Endodermal cell (in vitro differentiated cells): ENCODE data around the gene EMILIN2. TPM values are rescaled to one million over a fixed set of nuclear protein-coding genes. Genes with fewer than 3 reads are reported as not detected.

Source experiments
- DNase-seq: peaks from one replicate; pipeline ENCODE4 v3.0.0-alpha.2; 2017
- H3K27ac ChIP-seq: 2 replicates; pipeline ENCODE4 v1.5.1; 2013; ENCODE audit warnings: mild to moderate bottlenecking, low read depth, low read length, moderate library complexity
- H3K27me3 ChIP-seq: 2 replicates; pipeline ENCODE4 v1.6.1; 2013; ENCODE audit warnings: mild to moderate bottlenecking, low read length, moderate library complexity; ENCODE audit not compliant: insufficient read depth, control insufficient read depth, poor library complexity, severe bottlenecking
- H3K36me3 ChIP-seq: 2 replicates; pipeline ENCODE4 v1.7.0; 2013; ENCODE audit warnings: mild to moderate bottlenecking, low read length, moderate library complexity; ENCODE audit not compliant: control insufficient read depth, insufficient read depth
- H3K4me1 ChIP-seq: one replicate; pipeline ENCODE4 v1.7.0; 2013; ENCODE audit warnings: low read length; ENCODE audit not compliant: control insufficient read depth, insufficient read depth
- H3K4me3 ChIP-seq: 2 replicates; pipeline ENCODE4 v1.5.1; 2013; ENCODE audit warnings: mild to moderate bottlenecking, low read length, moderate library complexity
- H3K9ac ChIP-seq: 2 replicates; pipeline ENCODE4 v1.6.1; 2013; ENCODE audit warnings: mild to moderate bottlenecking, low read length, moderate library complexity; ENCODE audit not compliant: poor library complexity, severe bottlenecking; ENCODE audit errors: extremely low read depth
- H3K9me3 ChIP-seq: 2 replicates; pipeline ENCODE4 v1.6.1; 2013; ENCODE audit warnings: mild to moderate bottlenecking, low read length, moderate library complexity; ENCODE audit not compliant: control insufficient read depth
- H3K27ac Mint-ChIP-seq: 2 replicates; pipeline ENCODE4 v1.8.0; 2020; ENCODE audit warnings: mixed read lengths
- H3K27me3 Mint-ChIP-seq: 2 replicates; pipeline ENCODE4 v1.8.0; 2021; ENCODE audit warnings: mild to moderate bottlenecking, mixed read lengths; ENCODE audit not compliant: insufficient read depth
- H3K36me3 Mint-ChIP-seq: 2 replicates; pipeline ENCODE4 v1.8.0; 2020; ENCODE audit warnings: low read depth, mixed read lengths
- H3K4me1 Mint-ChIP-seq: 2 replicates; pipeline ENCODE4 v1.8.0; 2020; ENCODE audit warnings: mixed read lengths
- H3K4me3 Mint-ChIP-seq: 2 replicates; pipeline ENCODE4 v1.8.0; 2020; ENCODE audit warnings: mild to moderate bottlenecking, moderate library complexity, mixed read lengths
- H3K9me3 Mint-ChIP-seq: 2 replicates; pipeline ENCODE4 v1.8.0; 2020; ENCODE audit warnings: mild to moderate bottlenecking, mixed read lengths
- CTCF ChIP-seq: fragments of 200-600 bp; sonication (generic); conservative IDR thresholded peaks from 2 replicates; pipeline ENCODE4 v1.5.0; 2021; ENCODE audit warnings: antibody characterized with exemption, mild to moderate bottlenecking
- WGBS, 2 experiments: methylation state at CpG; one replicate each; pipeline versions ENCODE4 v1.1.5 to v1.1.7; 2013; ENCODE audit warnings: missing lambda C conversion rate in 2 of 2, mixed read lengths in 1 of 2; ENCODE audit not compliant: insufficient coverage in 1 of 2, insufficient read length in 1 of 2; 5-methylcytosine and 5-hydroxymethylcytosine counted together
- total RNA-seq, 2 donors: library from RNA; stranded (reverse); fragmentation: NEBNext Ultra II Directional in 1 of 2; extraction: Animal tissue kit (Norgen Biotek cat#: 25700) in 1 of 2; gene quantifications; 2 replicates in 1 of 2; 3 replicates in 1 of 2; pipeline ENCODE4 v1.2.1, GENCODE V29; 2021

Gene EMILIN2
- total RNA-seq, 2 donors from 2014 or later: 14.2 to 16.8 TPM

GRCh38 chr18:2814928-2815327 is 31.9 kb upstream of the EMILIN2 start:
- no peaks in the 10 kb centered on the region for H3K27me3 Mint-ChIP-seq
- no peak overlapping the region for H3K4me3 ChIP-seq
- no peaks in the 10 kb centered on the region for H3K36me3 Mint-ChIP-seq
- H3K4me1 ChIP-seq: no peaks in the 10 kb centered on the region
- H3K4me3 Mint-ChIP-seq: no peak overlapping the region
- 100% methylated on average over 1 to 2 of the region's 2 CpGs for WGBS, 2 experiments
- peaks cover 2% of the 10 kb centered on the region for H3K4me1 Mint-ChIP-seq
- H3K9me3 Mint-ChIP-seq: peaks cover 57% of the 10 kb centered on the region
- no peak overlapping the region for H3K27ac ChIP-seq
- H3K27ac Mint-ChIP-seq: no peak overlapping the region
- no peaks in the 10 kb centered on the region for H3K27me3 ChIP-seq
- no peaks in the 10 kb centered on the region for H3K36me3 ChIP-seq
- peaks cover 23% of the 10 kb centered on the region for H3K9me3 ChIP-seq
- TF ChIP-seq CTCF: no peak
- H3K9ac ChIP-seq: no peak overlapping the region
- DNase-seq: no peak

GRCh38 chr18:2818281-2818680 is 28.5 kb upstream of the EMILIN2 start:
- Mint-ChIP-seq H3K27ac (no peak overlapping the region), H3K4me1 (peaks cover 2% of the 10 kb centered on the region), H3K4me3 (no peak overlapping the region), H3K27me3 (no peaks in the 10 kb centered on the region), H3K36me3 (no peaks in the 10 kb centered on the region), H3K9me3 (peaks cover 37% of the 10 kb centered on the region)
- Histone ChIP-seq H3K9me3 (peaks cover 11% of the 10 kb centered on the region), H3K4me3 (no peak overlapping the region), H3K27me3 (no peaks in the 10 kb centered on the region), H3K36me3 (no peaks in the 10 kb centered on the region), H3K9ac (no peak overlapping the region), H3K4me1 (no peaks in the 10 kb centered on the region), H3K27ac (no peak overlapping the region)
- TF ChIP-seq CTCF: no peak
- no peak for DNase-seq

GRCh38 chr18:2821695-2822094 is 25.1 kb upstream of the EMILIN2 start:
- Histone ChIP-seq H3K27me3 (no peaks in the 10 kb centered on the region), H3K9ac (no peak overlapping the region), H3K36me3 (no peaks in the 10 kb centered on the region), H3K27ac (no peak overlapping the region), H3K4me1 (no peaks in the 10 kb centered on the region), H3K9me3 (peaks cover 5% of the 10 kb centered on the region), H3K4me3 (no peak overlapping the region)
- no peak for DNase-seq
- Mint-ChIP-seq H3K27me3 (no peaks in the 10 kb centered on the region), H3K4me3 (no peak overlapping the region), H3K9me3 (peaks cover 18% of the 10 kb centered on the region), H3K36me3 (no peaks in the 10 kb centered on the region), H3K4me1 (peaks cover 5% of the 10 kb centered on the region), H3K27ac (no peak overlapping the region)
- TF ChIP-seq CTCF: peak; percentile 25
- WGBS, 2 experiments: 91 to 100% methylated on average over 2 of the region's 2 CpGs
